HG03520 (cell line): ENCODE results near the gene MLLT3.

ENCODE experiments used
- ATAC-seq: cut with Tn5 transposase; IDR thresholded peaks from one replicate; pipeline ENCODE4 v1.9.1; 2021; ENCODE audit warnings: mild to moderate bottlenecking, moderate library complexity; ENCODE audit not compliant: unreplicated experiment

The MLLT3 gene

DNA sequence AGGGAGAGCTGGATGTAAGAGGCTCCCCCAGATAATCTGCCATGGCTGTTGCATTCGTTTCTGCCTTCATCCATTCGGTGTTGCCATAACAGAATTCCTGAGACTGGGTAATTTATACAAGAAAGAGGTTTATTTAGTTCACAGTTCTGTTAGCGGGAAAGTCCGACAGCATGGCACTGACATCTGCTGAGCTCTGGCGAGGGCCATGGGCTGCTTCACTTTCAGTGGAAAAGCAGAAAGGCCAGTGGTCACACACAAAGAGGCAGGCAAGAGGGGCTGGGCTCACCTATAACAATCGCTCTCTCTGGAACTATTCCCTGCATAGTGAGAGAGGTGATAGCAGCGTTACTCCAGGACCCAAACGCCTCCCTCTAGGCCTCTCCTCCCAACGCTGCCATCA lies 305.9 kb downstream of the MLLT3 start:
- no peak for ATAC-seq

DNA sequence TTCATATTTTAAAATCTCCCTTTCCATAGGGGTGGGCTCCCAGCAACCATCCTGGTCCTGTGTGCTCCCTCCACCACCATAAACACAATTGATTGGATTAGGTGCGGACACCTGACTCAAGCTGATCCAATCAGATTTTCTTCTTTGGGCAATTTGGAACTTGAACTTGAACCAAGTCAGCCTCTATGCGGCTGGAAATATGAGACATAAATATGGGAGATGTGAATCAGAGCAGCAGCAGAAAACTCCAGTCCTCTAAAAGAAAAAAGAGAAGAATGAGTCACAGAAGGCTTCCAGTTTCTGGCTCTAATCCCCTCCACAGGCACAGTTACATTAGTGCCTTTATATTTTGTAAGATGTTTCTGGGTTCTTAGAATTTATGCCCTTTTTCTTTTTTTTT lies 306.6 kb downstream of the MLLT3 start:
- ATAC-seq = no peak

DNA sequence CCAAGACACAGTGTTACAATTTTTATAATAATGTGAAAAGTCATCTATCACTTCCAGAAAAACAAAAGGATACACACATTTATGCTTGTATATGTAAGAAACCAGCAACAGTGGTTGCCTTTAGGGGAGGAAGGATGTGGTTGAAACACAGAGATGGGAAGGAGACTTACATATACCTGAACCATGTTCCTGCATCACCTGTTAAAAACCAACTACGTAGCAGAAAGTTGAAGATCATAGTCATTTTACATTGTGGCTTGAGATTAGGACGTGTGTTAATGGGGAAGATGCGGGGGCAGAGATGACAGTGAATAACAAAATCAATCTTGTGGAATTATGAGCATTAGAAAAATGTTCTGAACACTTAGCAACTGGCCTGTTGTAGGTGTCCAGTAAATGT lies 307.3 kb downstream of the MLLT3 start:
- no peak for ATAC-seq

DNA sequence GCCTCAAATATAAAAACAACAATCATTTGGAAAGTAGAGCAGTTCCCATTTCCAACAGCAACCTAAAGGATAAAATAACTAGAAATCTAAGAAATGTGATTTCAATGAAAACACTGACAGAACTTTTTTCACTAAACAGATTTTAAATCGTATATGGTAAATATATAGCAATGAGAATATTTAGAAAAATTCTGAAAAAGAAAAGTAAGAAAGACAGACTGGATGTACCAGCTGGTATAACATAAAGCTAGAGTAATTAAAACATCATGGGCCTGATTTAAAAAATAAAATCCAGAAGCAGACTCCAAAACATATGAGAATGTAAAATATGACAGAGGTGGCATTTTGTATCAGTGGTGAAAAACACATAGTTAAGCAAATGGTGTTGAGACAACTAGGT lies 308.9 kb downstream of the MLLT3 start:
- ATAC-seq = no peak

DNA sequence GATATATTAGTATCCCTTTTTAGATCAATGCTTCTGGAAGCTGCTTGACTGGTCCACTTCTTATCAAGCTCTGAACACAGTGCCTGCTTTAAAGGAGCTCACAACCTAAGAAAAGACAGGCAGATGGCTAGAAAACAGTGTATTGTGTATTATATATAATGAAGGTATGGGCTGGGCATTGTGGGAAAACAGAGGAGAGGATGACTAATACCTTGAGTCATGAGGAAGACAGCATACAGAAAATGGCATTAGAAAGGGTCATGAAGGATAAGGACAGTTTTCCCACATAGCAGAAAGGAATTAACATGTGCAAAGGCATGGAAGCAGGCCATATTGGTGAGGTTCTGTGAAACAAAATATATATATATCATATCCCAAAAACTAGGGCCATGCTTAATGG lies 309.6 kb downstream of the MLLT3 start:
- ATAC-seq = no peak

DNA sequence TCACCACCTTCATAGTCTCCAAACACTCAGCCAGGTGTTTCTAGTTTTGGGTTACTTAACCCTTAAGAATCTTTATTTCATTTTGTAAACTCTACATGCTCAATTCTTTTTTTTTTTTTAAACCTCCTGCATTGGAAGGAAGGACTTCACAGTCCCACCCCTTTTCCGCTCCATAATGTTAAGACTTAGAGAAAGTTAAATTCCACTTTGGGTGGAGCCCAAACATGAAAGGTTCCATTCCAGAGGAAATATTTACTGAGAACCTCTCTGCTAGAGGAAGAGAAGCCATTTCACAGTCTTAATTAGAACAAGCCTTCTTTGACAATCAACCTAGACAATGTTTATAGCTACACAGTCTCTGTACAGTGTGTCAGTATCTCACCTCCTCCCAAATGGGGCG lies 312.3 kb downstream of the MLLT3 start:
- no peak for ATAC-seq

DNA sequence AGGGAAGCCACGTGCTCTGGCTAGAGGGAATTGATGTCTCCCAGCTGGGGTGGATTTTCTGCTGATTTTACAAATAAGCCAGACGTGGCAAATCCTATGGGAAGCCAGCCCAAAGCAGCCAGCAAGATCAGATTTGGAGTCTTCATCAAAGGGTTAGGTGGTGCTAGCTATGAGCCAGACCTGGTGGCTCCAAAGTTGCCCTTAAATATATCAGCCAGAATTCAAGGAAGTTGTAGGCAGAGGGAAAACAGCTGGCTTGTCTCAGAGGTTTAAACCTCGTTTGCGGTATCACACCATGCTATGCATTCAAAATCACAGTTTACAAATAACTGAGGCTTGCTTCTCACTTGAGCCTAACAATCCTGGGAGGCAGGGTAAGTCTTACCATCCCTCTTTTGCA lies 313.2 kb downstream of the MLLT3 start:
- ATAC-seq = no peak

DNA sequence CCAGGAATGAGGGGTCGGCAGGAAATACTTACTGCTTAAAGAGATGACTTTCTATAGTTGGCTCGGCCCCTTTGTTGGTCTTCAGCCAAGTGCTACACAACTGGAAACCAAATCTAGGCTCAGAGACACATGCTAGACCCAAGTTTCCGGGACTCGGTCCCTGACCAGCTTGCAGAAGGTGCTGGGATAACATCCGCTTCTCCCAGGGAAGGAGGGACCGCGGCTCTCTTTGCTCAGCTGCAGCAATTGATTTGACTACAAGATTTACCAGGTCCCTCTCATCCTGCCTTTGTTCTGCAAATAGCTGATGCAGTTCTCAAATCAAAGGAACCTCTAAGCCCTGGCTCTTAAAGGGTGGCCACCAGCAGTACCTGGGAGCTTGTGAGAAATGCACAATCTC lies 314.7 kb downstream of the MLLT3 start:
- no peak for ATAC-seq

DNA sequence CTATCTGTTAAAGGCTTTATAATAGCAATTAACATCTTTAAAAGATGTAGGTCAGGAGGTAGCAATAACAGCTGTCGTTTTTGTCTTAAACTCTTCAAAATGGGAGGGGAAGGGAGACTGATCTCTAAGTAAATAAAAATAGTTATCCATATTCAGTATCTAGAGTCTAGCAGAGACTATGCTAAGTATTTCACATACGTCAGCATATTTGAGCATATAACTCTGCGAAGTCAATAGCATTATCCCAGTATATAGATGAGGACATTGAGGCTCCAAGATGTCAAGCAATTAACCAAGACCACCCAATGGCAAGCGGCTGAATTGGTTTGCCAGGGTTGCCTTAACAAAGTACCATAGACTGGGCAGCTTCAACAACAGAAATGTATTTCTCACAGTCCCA lies 316.8 kb downstream of the MLLT3 start:
- ATAC-seq = no peak

DNA sequence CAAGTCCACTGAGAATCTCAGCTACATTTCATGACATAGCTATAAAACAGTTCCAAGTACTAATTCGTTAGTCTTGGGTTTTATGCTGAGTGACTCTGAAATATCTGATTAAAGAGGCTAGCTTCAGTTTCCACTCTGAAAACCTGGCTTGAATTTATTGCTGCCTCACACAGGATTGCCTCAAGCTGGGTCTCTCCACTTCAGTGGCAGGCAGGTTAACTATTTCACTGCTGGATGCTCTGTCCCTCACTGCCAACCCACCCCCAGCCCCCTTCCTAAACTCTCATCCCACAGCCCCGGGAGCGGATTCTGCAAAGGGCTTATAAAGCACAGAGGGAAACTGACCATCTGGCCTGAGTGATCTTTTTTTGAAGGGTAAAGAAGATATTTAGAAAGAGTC lies 318.3 kb downstream of the MLLT3 start:
- ATAC-seq = no peak

DNA sequence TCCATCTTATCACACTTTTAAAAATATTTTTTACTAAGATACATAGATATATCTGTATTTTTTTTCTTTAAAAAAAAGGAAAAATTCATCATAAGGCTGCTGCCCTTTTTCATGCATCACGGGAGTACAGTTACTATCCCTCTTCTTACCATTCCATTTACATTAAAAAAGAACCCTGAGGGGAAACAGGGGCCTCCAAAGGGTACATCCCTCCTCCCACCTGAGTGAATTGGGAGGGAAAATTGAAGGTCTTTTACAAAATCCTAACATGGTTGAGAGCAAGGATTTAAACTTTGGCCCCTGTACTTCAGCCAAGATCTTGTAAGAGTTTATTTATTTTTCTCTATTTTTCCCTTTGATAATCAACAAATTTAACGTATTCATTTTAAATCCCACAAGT lies 319.2 kb downstream of the MLLT3 start:
- ATAC-seq = no peak

DNA sequence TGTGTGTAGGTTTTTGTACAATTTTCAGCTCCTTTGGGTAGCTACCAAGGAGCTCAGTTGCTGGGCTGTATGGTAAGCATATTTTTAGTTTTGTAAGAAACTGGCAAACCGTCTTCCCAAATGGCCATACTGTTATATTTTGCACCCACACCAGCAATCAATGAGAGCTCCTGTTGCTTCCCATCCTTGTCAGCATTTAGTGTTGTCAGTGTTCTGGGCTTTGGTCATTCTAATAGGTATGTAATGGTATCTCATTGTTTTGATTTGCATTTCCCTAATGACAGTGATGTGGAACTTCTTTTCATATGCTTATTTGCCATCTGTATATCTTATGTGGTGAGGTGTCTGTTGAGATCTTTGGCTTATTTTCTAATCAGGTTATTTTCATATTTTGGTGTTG lies 320.1 kb downstream of the MLLT3 start:
- ATAC-seq = no peak

DNA sequence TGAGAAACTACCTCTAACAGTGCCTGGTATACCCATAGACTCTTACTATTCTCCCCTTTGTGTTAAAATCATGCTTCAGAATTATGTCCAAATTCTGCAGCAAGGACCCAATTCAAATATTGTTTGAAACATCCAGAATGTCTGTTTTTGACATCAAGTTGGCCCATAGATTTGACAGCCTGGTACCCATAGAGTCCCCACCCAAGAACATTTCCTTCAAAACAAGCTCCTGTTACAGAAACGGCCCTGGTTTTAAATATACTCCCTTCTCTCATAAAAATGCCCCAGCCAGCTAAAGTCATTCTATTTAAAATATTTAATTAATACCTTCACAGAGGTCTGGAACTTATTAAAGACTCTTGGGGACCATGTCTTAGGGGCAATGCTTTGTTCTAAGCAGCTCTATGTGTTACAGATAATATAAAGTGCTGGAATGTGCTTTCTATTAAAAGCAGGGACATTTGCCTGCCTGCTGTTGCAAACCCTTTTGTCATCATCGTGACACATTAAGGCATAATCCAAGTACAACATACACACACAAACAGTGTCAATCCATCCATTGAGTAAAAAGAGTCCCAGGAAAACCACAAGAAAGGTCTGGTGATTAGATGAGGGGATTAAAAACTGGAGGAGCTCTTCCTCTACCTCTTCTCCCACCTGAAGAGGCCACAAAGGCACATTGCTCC lies 321.7 kb downstream of the MLLT3 start:
- ATAC-seq = no peak

DNA sequence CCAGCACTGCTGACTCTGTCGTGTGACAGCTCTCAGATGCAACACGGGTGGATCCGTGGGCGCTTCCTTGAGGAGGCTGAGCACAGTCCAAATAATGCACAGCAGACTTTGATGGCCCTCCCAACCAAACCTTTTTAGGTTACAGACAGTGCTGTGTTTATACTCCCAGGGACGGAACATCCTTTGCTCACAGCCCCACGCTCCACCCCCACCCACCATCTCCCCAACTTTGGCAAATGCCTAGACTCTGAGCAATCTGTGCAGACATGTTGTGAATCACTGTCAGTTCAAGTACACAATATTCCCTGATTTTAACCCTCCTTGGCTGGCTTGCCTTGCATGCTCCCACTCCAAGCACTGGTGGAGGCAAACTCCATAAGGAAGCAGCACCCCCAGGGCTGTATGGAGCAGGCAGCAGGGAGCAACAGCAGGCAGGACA lies 324.6 kb downstream of the MLLT3 start:
- ATAC-seq = no peak

DNA sequence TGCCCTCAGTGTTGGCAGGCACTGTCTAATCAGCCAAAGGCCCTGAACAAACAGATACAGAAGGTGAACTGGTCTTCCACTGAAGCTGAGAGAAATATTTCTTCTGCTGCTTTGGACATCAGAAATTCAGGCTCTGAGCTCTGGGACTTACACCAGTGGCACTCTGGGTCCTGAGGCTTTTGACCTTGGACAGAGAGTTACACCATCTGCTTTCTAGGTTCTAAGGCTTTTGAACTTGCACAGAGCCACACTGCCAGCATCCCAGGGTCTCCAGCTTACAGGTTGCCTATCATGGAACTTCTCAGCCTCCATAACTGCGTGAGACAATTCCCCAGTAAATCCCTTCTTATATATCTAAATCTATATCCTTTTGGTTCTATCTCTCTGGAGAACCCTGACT lies 326.7 kb downstream of the MLLT3 start:
- ATAC-seq = no peak

DNA sequence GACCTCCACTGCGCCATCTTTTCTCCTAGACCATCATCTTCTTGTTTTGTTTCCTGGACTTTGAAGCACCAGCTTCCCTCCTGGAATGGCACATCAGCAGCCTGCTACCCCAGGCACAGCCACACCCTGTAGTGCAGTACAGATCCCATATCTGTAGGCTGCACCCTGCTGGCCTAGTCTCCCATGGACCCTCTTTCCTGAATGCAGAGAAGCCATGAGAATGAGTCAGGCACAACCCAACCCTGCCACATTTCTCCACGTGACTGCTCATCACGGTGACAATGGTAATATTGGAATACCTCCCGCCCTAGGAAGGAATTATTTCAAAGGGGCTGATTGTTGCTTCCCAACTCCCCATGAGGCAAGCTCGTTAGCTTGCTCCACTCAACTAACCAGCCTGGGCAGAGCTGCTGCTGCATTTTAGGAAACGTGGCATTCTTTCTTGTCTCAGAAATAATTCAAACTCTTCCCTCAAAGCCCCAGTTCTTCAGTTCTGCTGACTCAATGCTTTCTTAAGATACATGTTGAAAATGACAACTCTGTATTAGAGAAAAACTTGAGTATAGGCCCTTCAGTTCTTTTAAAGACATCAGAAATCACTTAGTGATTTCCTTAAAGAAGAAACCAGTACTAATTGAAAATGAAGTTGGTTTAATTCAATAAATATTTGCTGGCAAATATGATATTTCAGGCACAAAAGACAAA lies 328.1 kb downstream of the MLLT3 start:
- no peak for ATAC-seq

DNA sequence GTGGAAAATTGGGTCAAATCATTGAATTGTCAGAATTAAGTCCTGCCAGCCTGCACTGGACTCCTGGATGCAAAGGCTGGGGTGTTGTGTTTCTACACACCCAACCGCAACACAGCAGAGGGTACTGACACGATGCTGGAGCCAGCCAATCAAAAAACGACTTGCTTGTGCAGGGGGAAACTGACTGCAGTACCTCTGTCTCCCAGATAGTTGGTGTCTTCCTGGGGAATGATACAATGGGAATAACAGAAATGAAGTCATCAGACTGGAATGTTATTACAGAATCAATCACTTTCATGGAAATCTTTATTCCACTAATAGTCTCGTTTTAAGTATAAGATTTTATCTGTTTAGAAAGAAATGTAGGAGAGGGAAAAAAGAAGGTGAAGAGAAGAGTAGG lies 330.3 kb downstream of the MLLT3 start:
- ATAC-seq = no peak
